HEK293T (cell line): ENCODE results near the gene SCO1.

ENCODE experiments used
- ARNT ChIP-seq: fragments of 450-650 bp; IDR thresholded peaks from 2 replicates; pipeline ENCODE4 v1.6.1; 2017; ENCODE audit warnings: mild to moderate bottlenecking
- BHLHE40 ChIP-seq: fragments of 450-650 bp; IDR thresholded peaks from 2 replicates; pipeline ENCODE4 v1.6.1; 2016; ENCODE audit warnings: mild to moderate bottlenecking, moderate library complexity, borderline replicate concordance
- CTBP1 ChIP-seq: fragments of 450-650 bp; IDR thresholded peaks from 2 replicates; pipeline ENCODE4 v1.6.1; 2016; ENCODE audit warnings: borderline replicate concordance
- ELF4 ChIP-seq: fragments of 450-650 bp; IDR thresholded peaks from 2 replicates; pipeline ENCODE4 v1.6.1; 2017; ENCODE audit warnings: antibody characterized with exemption
- FOXA1 ChIP-seq: fragments of 450-650 bp; IDR thresholded peaks from 2 replicates; pipeline ENCODE4 v1.6.1; 2016; ENCODE audit warnings: mild to moderate bottlenecking
- FOXK2 ChIP-seq: fragments of 450-650 bp; IDR thresholded peaks from 2 replicates; pipeline ENCODE4 v1.6.1; 2016; ENCODE audit warnings: mild to moderate bottlenecking
- FOXM1 ChIP-seq: fragments of 450-650 bp; IDR thresholded peaks from 2 replicates; pipeline ENCODE4 v1.6.1; 2017; ENCODE audit warnings: mild to moderate bottlenecking, borderline replicate concordance
- L3MBTL2 ChIP-seq: fragments of 450-650 bp; conservative IDR thresholded peaks from 2 replicates; pipeline ENCODE4 v1.6.1; 2016; ENCODE audit warnings: mild to moderate bottlenecking
- LEF1 ChIP-seq: fragments of 450-650 bp; IDR thresholded peaks from 2 replicates; pipeline ENCODE4 v1.6.1; 2017; ENCODE audit warnings: mild to moderate bottlenecking, borderline replicate concordance
- NFRKB ChIP-seq: fragments of 450-650 bp; IDR thresholded peaks from 2 replicates; pipeline ENCODE4 v1.6.1; 2016; ENCODE audit warnings: mild to moderate bottlenecking, moderate library complexity
- PKNOX1 ChIP-seq: fragments of 450-650 bp; IDR thresholded peaks from 2 replicates; pipeline ENCODE4 v1.6.1; 2016
- SP1 ChIP-seq: fragments of 450-650 bp; IDR thresholded peaks from 2 replicates; pipeline ENCODE4 v1.6.1; 2017
- SUZ12 ChIP-seq: fragments of 450-650 bp; IDR thresholded peaks from 2 replicates; pipeline ENCODE4 v1.6.1; 2016; ENCODE audit warnings: mild to moderate bottlenecking
- TARDBP ChIP-seq: fragments of 450-650 bp; IDR thresholded peaks from 2 replicates; pipeline ENCODE4 v1.6.1; 2016

GRCh38 chr17:10741416-10742135 lies 44.2 kb upstream of the SCO1 start:
- TF ChIP-seq BHLHE40 (no peak), PKNOX1 (no peak), FOXM1 (no peak), SUZ12 (no peak), ARNT (no peak), SP1 (no peak), CTBP1 (no peak), FOXA1 (no peak), TARDBP (no peak), LEF1 (no peak), L3MBTL2 (no peak), NFRKB (no peak), FOXK2 (no peak), ELF4 (no peak)
